GM12874 (cell line): ENCODE results near the gene NKG7.

ENCODE experiments used
- CTCF ChIP-seq: IDR thresholded peaks from 2 replicates; pipeline ENCODE4 v1.5.1; 2011; ENCODE audit warnings: low read depth, mild to moderate bottlenecking, control low read depth, low read length, moderate library complexity; ENCODE audit not compliant: insufficient read depth

The NKG7 gene

GRCh38 chr19:51341066-51341465, 31.4 kb downstream of the NKG7 start:
- TF ChIP-seq CTCF = no peak

GRCh38 chr19:51339687-51340656, 32.5 kb downstream of the NKG7 start:
- peak; percentile 39; the same call in 1 of the 2 replicates for TF ChIP-seq CTCF

GRCh38 chr19:51339313-51339686, 33.2 kb downstream of the NKG7 start:
- no peak for TF ChIP-seq CTCF

GRCh38 chr19:51338563-51339312, 33.7 kb downstream of the NKG7 start:
- TF ChIP-seq CTCF = peak; percentile 88

- no peak for TF ChIP-seq CTCF
Measured at GRCh38 chr19:51337861-51338562, 34.4 kb downstream of the NKG7 start.

- TF ChIP-seq CTCF = no peak
Measured at GRCh38 chr19:51337141-51337860, 35.2 kb downstream of the NKG7 start.
